HPDE6-E6E7 (cell line): Measurements from ENCODE around the gene OGFRL1.

Experiments
- DNase-seq: peaks from one replicate; pipeline ENCODE4 v3.0.0; 2011; ENCODE audit warnings: missing footprints; ENCODE audit errors: extremely low spot score

OGFRL1 gene

DNA sequence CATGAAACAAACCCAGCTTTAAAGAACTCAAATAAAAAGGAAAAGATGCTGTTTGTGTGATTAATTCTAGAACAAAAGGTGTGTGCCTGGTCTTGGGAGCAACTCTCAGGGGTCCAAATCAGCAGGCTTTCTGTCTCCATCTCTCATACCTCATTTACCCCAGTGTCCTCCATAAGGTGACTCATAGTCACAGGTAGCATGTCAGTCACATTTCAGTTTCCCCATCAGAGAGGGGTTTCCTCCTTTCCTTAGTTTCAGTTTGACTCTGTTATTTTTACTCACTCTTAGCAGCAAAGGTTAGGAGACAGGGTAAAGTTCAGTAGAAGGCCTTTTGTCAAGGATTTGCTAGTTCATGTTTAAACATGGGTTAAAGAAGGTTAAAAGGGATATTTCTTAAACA lies 46.2 kb downstream of the OGFRL1 start:
- peak; percentile 12 for DNase-seq

DNA sequence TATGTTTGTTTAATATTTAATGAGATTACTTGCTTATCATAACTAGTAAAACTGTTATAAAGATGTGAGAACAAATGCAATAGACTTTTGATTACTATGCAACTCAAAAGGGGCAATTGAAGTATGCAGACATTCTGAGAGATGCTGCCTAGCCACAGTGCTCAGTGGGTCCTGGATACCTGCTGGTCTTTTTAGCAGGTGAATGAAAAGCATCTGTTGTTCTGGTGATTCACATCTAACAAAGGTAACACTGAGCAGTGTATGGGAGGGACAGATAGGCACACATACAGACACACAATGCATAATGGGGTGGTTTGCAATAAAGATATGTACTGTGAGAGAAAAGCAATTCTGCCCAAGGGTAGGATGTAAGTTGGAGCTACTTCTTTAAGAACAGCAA lies 46.9 kb downstream of the OGFRL1 start:
- DNase-seq = no peak

DNA sequence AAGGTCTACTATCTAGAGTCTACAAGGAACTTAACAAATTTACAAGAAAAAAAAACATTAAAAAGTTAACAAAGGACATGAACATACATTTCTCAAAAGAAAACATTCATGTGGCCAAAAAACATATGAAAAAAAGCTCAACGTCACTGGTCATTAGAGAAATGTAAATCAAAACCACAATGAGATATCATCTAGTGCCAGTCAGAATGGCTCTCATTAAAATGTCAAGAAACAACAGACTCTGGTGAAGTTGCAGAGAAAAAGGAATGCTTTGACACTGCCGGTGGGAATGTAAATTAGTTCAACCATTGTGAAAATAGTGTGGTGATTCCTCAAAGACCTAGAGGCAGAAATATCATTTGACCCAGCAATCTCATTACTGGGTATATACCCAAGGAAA lies 48.3 kb downstream of the OGFRL1 start:
- DNase-seq = no peak

DNA sequence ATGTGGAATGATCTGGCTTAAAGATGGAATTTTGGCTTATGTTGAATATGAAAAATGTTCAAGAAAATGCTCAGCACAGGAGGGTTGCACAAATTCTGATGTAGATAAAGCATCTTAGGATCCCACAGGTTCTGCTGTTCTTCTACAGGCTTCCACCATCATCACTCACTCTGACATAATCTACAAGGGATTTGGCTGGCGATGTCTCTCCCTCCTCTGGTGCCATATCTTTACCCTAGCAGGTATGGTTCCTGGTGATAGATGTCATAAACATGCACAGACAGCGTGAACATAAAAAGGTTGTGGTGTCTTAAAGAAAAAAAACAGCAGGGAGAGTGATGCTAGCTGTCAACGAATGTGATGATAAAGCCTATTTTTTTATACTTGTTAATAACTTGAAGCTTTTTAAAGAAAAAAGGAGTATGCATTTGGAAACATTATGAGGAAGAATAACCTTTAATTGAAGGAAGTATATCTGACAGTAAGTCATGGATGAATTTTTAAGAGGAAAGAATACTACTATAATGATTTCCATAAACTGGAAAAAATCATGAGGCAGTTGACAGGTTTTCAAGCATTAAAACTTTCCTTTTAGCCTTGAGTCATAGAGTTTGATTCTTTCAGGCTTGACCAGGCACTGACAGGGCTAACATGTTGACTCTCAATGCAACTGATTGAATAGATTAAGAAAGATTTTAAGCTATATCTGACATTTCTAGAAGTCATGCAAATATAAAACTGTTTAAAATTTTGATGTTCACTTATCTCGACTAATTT lies 50.1 kb downstream of the OGFRL1 start:
- DNase-seq = no peak

DNA sequence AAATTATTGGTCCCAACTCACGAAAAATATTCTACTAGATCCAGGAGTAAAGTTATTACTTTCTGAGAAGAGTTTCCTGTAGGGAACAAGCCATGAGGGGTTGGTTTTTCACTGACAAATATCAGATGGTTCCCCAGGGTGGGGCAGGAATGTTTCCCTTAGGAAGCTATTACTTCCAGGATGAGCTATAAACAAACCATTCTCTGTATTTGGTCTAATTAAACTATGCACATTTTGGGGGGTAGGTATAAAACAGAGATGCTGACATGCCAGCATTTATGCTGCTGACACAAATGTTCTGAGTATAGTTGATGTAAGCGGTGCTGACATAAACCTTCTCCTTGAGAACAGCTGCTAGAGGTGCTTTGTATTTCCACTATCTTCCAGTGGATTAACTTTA lies 54.2 kb downstream of the OGFRL1 start:
- no peak for DNase-seq

DNA sequence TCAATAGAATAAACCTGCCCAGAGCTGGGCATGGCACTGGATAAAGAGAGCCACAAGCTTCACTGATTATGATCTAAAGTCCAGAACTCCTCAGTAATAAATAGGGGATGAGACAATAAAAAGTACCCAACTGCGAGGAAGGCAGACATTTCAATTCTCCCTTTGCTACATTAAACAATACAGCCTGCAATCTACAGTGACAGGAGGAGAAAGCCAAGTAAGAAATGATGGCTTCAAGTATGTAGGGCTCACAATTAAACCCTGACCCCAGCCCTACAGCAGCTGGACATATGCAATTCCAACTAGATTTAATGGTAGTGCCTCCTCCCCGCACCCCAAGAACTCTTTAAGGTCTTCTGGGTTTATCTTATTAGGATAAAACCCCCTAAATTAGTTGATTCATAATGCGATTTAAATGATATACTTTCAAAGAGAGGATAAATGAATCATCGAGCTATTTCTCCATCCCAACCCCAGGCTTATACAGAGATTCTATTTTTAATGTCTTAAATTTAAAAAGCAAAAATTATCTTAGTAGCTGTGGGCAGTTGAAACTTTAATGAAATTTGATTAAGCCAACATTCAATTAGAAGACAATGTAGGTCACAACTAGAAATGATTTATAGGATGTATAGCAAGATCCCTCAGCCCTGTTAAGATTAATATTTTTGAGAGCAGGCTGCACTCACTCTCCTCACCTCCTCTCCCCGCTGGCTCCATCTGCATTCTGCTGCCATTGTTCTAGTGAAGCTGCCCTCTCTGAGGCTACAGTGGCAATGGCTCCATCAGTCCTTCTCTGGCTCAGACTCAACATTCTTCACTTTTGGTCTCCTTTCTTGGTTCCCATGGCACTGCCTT lies 57.1 kb downstream of the OGFRL1 start:
- DNase-seq = no peak

DNA sequence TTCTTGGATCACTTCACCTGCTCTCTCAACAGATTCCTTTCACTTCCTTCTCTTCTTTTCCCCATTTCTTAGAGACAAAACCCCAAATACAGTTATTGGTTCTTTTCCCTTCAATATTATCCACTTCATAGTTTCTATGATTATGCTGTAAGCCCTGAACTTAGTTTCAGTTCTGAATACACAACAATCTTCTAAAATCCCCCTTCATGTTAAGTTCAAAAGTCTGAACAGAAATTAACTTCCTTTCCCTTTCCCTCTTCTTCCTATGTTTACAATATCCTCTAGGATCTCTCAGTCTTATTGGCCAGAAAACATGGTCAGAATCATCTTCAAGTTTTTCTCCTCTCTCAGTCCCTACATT lies 57.7 kb downstream of the OGFRL1 start:
- no peak for DNase-seq

DNA sequence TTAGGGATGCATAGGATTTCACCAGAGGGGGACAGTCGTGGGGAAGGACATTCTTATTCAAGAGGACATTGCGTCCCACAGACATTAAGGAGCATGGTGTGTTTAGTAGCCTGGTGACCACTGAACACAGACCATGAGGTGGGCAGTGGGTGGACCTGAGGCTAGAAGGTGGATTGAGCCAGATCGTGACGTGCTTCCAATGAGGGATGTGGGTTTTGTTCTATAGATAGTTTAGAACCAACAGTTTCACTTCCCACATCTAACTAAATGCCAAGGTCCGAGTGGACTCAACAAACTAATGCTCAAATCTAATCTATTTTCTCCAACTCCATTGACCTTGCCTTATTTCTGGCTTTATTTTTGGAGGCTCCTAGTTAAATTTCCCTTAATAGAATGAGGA lies 58.5 kb downstream of the OGFRL1 start:
- DNase-seq = no peak

DNA sequence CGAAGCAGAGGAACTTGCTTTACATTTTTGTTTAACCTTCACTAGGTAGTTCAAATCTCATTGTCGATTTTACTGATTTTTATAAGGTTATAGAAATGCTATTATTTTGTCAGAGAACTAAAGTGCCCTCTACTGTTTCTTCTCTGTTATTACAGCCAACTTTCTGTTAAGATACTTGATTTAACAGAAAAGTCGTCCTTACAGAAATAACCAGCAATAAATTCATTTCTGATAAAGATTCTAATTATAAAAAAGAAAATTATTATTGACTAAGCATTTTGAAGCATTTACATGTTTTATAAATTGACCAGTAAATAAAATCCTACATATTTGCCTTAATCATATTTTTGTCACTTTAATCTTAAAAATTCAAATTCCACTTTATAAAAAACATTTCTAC lies 60.8 kb downstream of the OGFRL1 start:
- no peak for DNase-seq

DNA sequence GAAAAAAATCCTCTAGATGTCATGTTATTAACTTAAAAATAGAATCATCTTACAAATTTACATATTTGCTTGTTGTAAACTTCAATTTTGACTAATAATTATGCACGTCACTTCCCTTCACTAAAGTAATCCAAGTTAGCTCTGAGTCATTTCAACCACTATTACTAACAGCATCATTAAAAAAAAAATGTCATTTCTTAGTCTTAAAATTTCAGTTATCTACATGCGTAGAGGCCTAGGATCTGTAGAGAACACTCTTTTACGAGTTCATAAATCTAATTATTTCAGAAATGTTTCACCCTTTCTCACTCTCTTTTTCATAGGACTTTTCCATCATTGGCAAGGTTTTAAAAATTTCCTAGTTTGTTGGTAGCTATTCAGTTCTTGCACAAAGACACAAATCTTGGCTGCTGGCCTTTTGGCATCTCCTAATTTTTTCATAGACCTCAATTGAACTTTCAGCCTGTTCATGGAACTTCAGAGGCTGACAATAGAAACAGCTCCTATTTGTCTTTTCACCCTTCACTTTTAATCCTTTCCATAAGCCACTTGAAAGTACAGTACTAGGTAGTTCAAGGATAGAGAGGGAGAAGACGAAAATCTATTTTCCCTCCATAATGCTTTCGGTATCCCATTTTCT lies 61.5 kb downstream of the OGFRL1 start:
- no peak for DNase-seq

DNA sequence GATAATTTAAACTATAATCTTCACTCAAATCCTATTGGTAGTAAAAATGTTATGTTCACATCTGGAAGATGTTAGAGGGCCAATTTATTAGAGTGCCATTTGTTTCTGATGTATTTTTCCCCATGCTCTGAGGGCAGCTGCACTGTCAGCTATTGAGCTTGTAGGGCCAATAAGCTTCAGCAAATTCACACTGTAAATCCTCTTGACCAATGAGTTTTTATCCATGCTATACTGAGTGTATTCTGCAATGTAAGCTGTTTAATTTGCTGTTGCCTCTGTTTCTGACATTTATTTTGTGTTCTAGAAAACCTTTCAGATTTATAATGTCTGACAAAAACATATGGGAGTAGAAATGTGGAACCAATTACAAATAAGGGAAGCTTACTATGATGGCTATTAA lies 62.6 kb downstream of the OGFRL1 start:
- no peak for DNase-seq
